ENCODE data around the gene PSAPL1. TPM values are rescaled to one million over a fixed set of nuclear protein-coding genes. Genes with fewer than 3 reads are reported as not detected.

The PSAPL1 gene
- total RNA-seq, 1 donor from 2014 or later = not detected

DNA sequence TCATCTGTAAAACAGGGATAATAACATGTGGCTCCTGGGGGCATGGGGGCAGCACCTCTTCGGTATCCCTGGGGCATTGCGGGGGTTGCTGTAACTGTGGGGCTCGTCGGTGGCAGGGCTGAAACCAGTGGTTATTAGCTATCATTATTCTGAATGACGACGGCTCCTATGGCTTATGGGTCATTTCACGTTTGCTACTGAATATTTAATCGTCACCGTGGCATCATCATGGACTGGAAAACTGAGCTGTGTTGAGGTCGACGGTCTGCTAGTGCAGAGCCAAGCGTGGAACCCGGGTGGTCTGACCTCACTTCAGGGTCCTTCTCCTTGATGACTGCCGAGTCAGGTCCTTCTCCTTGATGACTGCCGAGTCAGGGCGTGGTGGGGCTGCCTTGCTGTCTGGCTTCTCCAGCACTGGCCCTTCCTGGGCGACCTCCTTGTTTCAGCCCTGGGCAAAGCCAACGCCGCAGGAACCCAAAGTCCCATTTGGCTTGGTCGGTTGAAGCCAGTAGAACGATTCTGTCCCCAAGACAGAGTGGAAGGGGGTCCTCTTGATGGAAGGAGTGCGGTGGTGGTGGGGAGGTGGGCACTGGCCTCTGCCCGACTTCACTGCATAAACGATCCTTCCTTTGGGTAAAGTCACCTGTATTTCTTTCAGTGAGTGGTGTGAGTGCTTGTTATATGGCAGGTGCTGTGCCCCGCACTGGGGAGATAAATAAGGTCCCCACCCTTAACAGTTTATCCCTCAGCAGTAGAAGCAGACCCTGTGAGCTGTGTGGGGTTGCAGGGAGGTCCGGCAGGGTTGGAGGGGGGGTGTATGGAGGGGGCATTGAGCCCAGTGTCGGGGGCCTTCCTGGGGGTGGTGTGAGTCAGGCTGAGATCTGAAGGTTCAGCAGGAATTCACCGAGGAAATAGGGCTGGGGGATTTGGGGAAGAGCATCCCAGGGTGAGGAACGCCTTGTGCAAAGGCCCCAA is 40.8 kb downstream of the PSAPL1 start:
- no peak for DNase-seq

DNA sequence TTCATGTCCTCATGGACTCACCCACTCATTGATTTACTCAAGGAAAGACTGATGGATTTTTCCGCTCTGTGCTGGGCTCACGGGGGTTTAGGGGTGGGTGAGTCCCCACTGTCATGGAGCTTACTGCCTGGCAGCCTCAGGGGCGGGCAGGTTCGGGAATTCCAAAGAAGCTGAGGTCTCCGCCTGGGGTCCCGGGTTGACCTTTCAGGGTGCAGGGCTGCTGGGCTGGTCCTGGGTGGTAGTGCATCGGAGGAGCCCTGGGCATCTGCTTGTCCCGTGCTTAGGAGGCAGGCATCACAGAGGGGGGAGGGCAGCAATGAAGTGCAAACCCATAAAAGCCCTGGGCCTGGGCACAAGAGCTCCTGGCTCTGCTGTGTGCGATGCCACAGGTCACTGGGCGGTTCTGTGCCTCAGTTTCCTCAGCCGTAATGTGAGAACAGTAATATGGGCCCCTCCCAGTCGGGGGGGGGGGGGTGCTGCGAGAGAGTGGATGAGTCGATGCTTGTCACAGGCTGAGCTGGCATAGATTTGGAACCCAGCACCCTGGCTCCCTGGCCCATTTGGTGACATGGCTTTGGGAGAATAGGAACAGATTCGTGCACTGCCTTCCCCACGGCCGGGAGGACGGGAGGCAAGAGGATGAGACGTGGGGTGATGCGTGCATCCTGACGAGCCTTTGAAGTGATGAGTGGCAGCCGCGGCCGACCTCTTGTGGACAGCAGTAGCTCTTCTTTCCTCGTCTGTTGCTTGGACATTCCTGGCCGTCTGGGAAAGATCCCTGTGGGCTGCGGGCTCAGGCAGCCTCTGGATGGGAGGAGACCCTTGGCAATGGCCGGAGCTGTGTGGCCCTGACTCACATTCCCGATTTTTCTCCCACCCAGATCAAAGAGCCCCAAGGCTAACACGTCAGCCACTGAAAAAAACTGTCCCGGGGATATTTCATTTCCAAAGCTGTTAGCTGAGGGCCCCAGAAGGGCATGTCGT is 42.0 kb downstream of the PSAPL1 start:
- no peak overlapping the region for H3K27ac Mint-ChIP-seq
- TF ChIP-seq, protein P1, sequence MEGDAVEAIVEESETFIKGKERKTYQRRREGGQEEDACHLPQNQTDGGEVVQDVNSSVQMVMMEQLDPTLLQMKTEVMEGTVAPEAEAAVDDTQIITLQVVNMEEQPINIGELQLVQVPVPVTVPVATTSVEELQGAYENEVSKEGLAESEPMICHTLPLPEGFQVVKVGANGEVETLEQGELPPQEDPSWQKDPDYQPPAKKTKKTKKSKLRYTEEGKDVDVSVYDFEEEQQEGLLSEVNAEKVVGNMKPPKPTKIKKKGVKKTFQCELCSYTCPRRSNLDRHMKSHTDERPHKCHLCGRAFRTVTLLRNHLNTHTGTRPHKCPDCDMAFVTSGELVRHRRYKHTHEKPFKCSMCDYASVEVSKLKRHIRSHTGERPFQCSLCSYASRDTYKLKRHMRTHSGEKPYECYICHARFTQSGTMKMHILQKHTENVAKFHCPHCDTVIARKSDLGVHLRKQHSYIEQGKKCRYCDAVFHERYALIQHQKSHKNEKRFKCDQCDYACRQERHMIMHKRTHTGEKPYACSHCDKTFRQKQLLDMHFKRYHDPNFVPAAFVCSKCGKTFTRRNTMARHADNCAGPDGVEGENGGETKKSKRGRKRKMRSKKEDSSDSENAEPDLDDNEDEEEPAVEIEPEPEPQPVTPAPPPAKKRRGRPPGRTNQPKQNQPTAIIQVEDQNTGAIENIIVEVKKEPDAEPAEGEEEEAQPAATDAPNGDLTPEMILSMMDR (IDR thresholded peaks at IDR 0.05) = no peak
- intact Hi-C loops (cut with micrococcal nuclease) = no loop called here
- H3K36me3 Mint-ChIP-seq (ENCODE audit: low read depth) = no peaks in the 10 kb centered on the region
- H3K4me3 Mint-ChIP-seq = no peak overlapping the region
- ATAC-seq (ENCODE audit: low read depth) = no peak
- no peak for DNase-seq
- POLR2A ChIA-PET = no interaction called here
- no peaks in the 10 kb centered on the region for H3K4me1 Mint-ChIP-seq
- H3K27me3 Mint-ChIP-seq = no peaks in the 10 kb centered on the region
- H3K9me3 Mint-ChIP-seq = peaks cover 2% of the 10 kb centered on the region
- CTCF ChIA-PET = no interaction called here

More for the DNA sequence above, 40.8 kb downstream of the PSAPL1 start:
- ChIA-PET POLR2A (no interaction called here), CTCF (no interaction called here)
- no peaks in the 10 kb centered on the region for H3K27me3 Mint-ChIP-seq
- H3K9me3 Mint-ChIP-seq = no peaks in the 10 kb centered on the region
- H3K4me3 Mint-ChIP-seq = no peak overlapping the region
- no peak overlapping the region for H3K27ac Mint-ChIP-seq
- no peaks in the 10 kb centered on the region for H3K4me1 Mint-ChIP-seq
- intact Hi-C loops (cut with micrococcal nuclease) = no loop called here
- TF ChIP-seq, protein P1 (IDR thresholded peaks at IDR 0.05) = no peak
- no peak for ATAC-seq (ENCODE audit: low read depth)
- no peaks in the 10 kb centered on the region for H3K36me3 Mint-ChIP-seq (ENCODE audit: low read depth)

- H3K4me3 Mint-ChIP-seq = no peak overlapping the region
- peaks cover 6% of the 10 kb centered on the region for H3K9me3 Mint-ChIP-seq
- H3K4me1 Mint-ChIP-seq = no peaks in the 10 kb centered on the region
- TF ChIP-seq, protein P1 (IDR thresholded peaks at IDR 0.05) = no peak
- ATAC-seq (ENCODE audit: low read depth) (no peak), DNase-seq (no peak)
- CTCF ChIA-PET = interaction anchor here (0.6 kb wide), 1 partner anchor 1526 kb away, joined by 3 read pairs; no protein-coding TSS in a partner anchor
- POLR2A ChIA-PET = no interaction called here
- intact Hi-C loops (cut with micrococcal nuclease) = no loop called here
- no peaks in the 10 kb centered on the region for H3K27me3 Mint-ChIP-seq
- no peaks in the 10 kb centered on the region for H3K36me3 Mint-ChIP-seq (ENCODE audit: low read depth)
- H3K27ac Mint-ChIP-seq = no peak overlapping the region
Observed at GRCh38 chr4:7391637-7392437, 42.9 kb downstream of the PSAPL1 start.

GRCh38 chr4:7390906-7391636 is 43.7 kb downstream of the PSAPL1 start:
- H3K4me1 Mint-ChIP-seq = no peaks in the 10 kb centered on the region
- intact Hi-C loops (cut with micrococcal nuclease) = no loop called here
- H3K27me3 Mint-ChIP-seq = no peaks in the 10 kb centered on the region
- ATAC-seq (ENCODE audit: low read depth) = no peak
- peaks cover 6% of the 10 kb centered on the region for H3K9me3 Mint-ChIP-seq
- CTCF ChIA-PET = interaction anchor here (0.6 kb wide), 1 partner anchor 1527 kb away, joined by 3 read pairs; no protein-coding TSS in a partner anchor
- POLR2A ChIA-PET = no interaction called here
- H3K27ac Mint-ChIP-seq = no peak overlapping the region
- H3K36me3 Mint-ChIP-seq (ENCODE audit: low read depth) = no peaks in the 10 kb centered on the region
- H3K4me3 Mint-ChIP-seq = no peak overlapping the region
- no peak for DNase-seq
- TF ChIP-seq, protein P1 (IDR thresholded peaks at IDR 0.05) = no peak
